HG03196 (cell line): ENCODE measurements around the gene TMEM161A.
"Not testable (repeated sequence)": the region's sequence is repeated elsewhere in the genome, so short reads cannot be mapped to it uniquely, and the experiment has no call there.

Experiments
- ATAC-seq: cut with Tn5 transposase; IDR thresholded peaks from one replicate; pipeline ENCODE4 v1.9.1; 2021; ENCODE audit not compliant: unreplicated experiment

The TMEM161A gene

GRCh38 chr19:19123386-19123785 lies 14.9 kb downstream of the TMEM161A start:
- no peak for ATAC-seq

- no peak for ATAC-seq
Observed at GRCh38 chr19:19122902-19123301, 15.4 kb downstream of the TMEM161A start.

DNA sequence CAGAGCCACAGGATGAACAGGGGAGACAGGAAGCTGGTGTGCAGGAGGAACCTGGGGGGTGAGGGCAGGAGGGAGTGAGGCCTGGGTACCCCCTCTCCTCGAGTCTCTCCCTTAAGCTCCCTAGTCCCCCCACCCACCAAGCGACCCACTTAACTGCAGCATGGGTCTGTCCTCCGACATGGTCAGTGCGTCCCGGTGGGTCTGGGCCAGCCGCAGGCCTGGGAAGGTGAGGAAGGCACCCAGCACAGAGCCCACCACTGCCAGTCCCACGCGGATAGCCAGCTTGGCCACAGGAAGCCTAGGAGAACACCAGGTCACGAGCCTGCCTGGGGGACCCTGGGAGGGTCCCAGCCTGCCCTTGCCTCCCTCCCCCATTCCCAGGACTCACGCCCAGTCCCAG lies 16.9 kb downstream of the TMEM161A start:
- no peak for ATAC-seq

GRCh38 chr19:19120308-19121231 lies 17.7 kb downstream of the TMEM161A start:
- ATAC-seq: no peak

- ATAC-seq: no peak
Observed at GRCh38 chr19:19119325-19120237, 18.7 kb downstream of the TMEM161A start.

DNA sequence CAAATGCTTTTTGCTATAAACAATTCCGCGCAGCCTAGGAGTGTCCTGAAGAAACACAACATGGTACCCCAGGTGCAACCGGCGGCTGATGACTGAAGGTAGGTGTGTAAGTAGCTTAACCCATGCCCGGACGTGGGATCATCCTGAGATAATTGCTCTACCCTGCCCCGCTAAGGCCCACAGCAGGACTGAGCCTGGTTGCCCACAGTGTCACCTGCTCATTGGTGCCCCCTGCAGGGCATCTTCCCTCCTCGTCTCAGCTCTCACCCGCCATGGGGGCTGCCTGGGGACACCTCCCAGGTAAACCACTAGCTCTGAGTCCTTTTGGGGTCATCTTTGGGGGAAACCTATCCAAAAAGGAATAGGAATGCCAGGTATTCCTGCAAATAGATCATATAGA lies 22.3 kb downstream of the TMEM161A start:
- no peak for ATAC-seq

GRCh38 chr19:19113040-19113626 lies 25.1 kb downstream of the TMEM161A start:
- ATAC-seq: no peak

GRCh38 chr19:19111967-19112580 lies 26.2 kb downstream of the TMEM161A start:
- no peak for ATAC-seq

GRCh38 chr19:19111136-19111835 lies 27.0 kb downstream of the TMEM161A start:
- no peak for ATAC-seq

GRCh38 chr19:19110410-19111135 lies 27.7 kb downstream of the TMEM161A start:
- no peak for ATAC-seq

DNA sequence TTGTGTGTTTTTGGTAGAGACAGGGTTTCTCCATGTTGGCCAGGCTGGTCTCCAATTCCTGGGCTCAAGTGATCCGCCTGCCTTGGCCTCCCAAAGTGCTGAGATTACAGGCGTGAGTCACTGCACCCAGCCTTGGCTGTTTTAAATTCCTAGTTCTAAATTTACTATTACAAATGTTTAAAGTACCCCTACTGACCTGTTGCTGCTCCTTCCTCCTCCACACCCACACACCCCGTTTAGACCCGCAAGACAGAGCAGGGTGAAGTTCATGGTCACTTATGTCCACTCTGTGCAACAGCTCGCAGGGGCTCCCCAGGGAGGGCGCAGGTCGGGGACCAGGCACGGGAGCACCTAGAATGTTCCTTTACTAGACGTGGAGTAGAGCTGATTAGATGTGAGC lies 28.7 kb downstream of the TMEM161A start:
- no peak for ATAC-seq

GRCh38 chr19:19107654-19108053 lies 30.6 kb downstream of the TMEM161A start:
- ATAC-seq: no peak

GRCh38 chr19:19106938-19107337 lies 31.3 kb downstream of the TMEM161A start:
- ATAC-seq: not testable (repeated sequence)

DNA sequence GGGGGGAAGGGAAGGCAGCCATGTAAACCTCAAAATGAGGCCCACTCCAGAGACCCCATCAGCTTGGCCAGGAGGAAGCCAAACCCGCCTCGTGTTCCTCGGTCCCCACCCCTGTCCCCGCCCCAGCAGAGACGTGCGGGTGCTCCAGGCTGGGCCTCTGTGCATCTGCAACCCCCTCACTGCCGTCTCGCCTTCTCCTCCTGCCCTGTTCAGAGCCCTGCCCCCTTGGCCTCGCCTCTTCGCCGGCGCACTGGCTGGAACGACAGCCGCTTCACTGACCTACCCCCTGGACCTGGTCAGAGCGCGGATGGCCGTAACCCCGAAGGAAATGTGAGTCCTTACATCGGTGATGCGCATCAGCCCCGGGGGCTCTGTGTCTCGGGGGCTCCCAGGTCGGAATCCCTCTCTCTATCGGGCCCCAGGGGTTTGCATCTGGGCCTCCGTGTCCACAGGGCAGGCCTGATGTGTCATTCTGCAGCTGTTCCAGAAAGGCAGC lies 32.2 kb downstream of the TMEM161A start:
- no peak for ATAC-seq

DNA sequence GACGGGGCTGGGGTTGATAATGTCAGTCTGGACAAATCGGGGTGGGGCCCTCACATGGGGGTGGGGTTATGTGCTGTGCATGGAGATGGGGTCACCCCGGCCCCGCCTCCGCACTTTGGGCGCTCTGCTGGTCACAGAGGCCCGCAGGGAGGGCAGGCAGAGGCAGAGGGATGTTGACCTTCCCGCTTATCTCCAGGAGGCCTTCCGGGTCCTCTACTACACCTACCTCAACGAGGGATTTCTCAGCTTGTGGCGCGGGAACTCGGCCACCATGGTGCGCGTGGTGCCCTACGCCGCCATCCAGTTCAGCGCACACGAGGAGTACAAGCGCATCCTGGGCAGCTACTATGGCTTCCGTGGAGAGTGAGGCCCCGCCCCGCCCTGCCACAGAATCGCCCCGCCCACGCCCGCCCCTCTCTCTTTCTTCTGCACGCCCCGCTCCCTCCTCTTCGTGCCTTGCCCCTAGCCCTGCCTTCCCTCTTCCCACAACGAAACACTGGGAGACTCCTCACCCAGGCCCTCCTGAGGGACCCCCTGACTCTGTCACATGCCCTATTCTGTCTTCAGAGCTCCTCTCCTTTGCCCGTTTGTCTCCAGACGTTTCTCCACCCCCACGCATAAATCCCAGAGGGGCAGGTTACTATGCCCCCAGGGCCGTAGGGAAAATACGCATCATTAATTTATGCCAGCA lies 32.8 kb downstream of the TMEM161A start:
- ATAC-seq: no peak

GRCh38 chr19:19103167-19103566 lies 35.1 kb downstream of the TMEM161A start:
- no peak for ATAC-seq

DNA sequence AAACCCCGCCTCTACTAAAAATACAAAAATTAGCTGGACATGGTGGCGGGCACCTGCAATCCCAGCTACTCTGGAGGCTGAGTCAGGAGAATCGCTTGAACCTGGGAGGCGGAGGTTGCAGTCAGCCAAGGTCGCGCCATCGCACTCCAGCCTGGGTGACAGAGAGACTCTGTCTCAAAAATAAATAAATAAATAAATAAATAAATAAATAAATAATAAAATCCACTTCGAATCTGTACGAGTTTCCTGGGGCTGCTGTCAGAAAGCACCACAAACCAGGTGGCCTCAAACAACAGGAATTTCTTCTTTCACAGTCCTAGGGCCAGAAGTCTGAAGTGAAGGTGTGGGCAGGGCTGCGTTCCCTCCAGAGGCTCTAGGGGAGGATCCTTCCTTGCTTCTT lies 35.7 kb downstream of the TMEM161A start:
- not testable (repeated sequence) for ATAC-seq

GRCh38 chr19:19101540-19101939 lies 36.7 kb downstream of the TMEM161A start:
- no peak for ATAC-seq
